NCI-H146 (cell line): Measurements from ENCODE around the gene SYTL2.

Experiments
- DNase-seq: peaks from one replicate; lab custom pipeline; 2025; lab: John Stamatoyannopoulos, UW

The SYTL2 gene

GRCh38 chr11:85762226-85762625, 48.7 kb downstream of the SYTL2 start:
- no peak for DNase-seq

- peak; percentile 54 for DNase-seq
These were observed 51.0 kb downstream of the SYTL2 start for GRCh38 chr11:85759915-85760314.

- DNase-seq: no peak
These were observed 52.4 kb downstream of the SYTL2 start for GRCh38 chr11:85758480-85759039.

- DNase-seq: no peak
These were observed 52.9 kb downstream of the SYTL2 start for GRCh38 chr11:85758026-85758425.

GRCh38 chr11:85756401-85757200, 54.3 kb downstream of the SYTL2 start:
- DNase-seq: no peak

- DNase-seq: no peak
These were observed 55.2 kb downstream of the SYTL2 start for GRCh38 chr11:85755701-85756100.

- DNase-seq: no peak
These were observed 55.7 kb downstream of the SYTL2 start for GRCh38 chr11:85755285-85755684.

- DNase-seq: no peak
These were observed 57.9 kb downstream of the SYTL2 start for GRCh38 chr11:85752890-85753581.

GRCh38 chr11:85752201-85752889, 58.6 kb downstream of the SYTL2 start:
- no peak for DNase-seq

GRCh38 chr11:85751724-85752123, 59.2 kb downstream of the SYTL2 start:
- DNase-seq: no peak

GRCh38 chr11:85750646-85751045, 60.3 kb downstream of the SYTL2 start:
- DNase-seq: no peak

GRCh38 chr11:85749884-85750283, 61.1 kb downstream of the SYTL2 start:
- no peak for DNase-seq

GRCh38 chr11:85749287-85749834, 61.6 kb downstream of the SYTL2 start:
- no peak for DNase-seq

- no peak for DNase-seq
These were observed 62.5 kb downstream of the SYTL2 start for GRCh38 chr11:85748455-85748891.

GRCh38 chr11:85746670-85747069, 64.3 kb downstream of the SYTL2 start:
- DNase-seq: no peak

GRCh38 chr11:85745626-85746025, 65.3 kb downstream of the SYTL2 start:
- no peak for DNase-seq

GRCh38 chr11:85742873-85743275, 68.1 kb downstream of the SYTL2 start:
- DNase-seq: no peak

- no peak for DNase-seq
These were observed 68.6 kb downstream of the SYTL2 start for GRCh38 chr11:85742348-85742747.

GRCh38 chr11:85740481-85741400, 70.2 kb downstream of the SYTL2 start:
- DNase-seq: no peak

- no peak for DNase-seq
These were observed 73.2 kb downstream of the SYTL2 start for GRCh38 chr11:85737738-85738137.

- DNase-seq: no peak
These were observed 75.0 kb downstream of the SYTL2 start for GRCh38 chr11:85735876-85736460.
